ENCODE measurements around the gene SUMO4. TPM values are rescaled to one million over a fixed set of nuclear protein-coding genes. Genes with fewer than 3 reads are reported as not detected.
A peak's percentile ranks its signal among the peaks of the same experiment; 100 is the strongest.
"Not testable (repeated sequence)": the region's sequence is repeated elsewhere in the genome, so short reads cannot be mapped to it uniquely, and the experiment has no call there.

Gene SUMO4
- total and polyA plus RNA-seq, 4 donors: 0.65 to 5.8 (median 3.4) TPM

DNA sequence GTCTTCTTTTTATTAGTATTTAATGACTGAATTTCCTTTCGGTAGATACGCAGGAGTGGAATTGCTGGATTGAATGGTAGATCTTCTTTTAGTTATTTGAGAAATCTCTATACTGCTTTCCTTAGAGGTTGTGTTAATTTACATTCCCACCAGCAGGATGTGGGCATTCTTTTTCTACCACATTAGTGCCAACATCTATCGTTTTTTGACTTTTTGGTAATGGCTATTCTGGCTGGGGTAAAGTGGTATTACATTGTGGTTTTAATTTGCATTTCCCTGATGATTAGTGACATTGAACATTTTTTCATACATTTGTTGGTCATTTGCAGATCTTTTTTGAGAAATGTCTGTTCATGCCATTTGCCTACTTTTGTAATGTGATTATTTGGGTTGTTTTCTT is 37.1 kb downstream of the SUMO4 start:
- Histone ChIP-seq H3K36me3 (ENCODE audit: control insufficient read depth, insufficient read depth, low read length) (no peaks in the 10 kb centered on the region), H3K27ac (ENCODE audit: low read depth, low read length) (no peak overlapping the region), H3K4me1 (ENCODE audit: control insufficient read depth, insufficient read depth, low read length) (peaks cover 6% of the 10 kb centered on the region), H3K9me3 (ENCODE audit: control insufficient read depth, insufficient read depth, low read length) (no peaks in the 10 kb centered on the region), H3K4me3 (ENCODE audit: low read depth, low read length) (no peak overlapping the region), H3K27me3 (ENCODE audit: control insufficient read depth, insufficient read depth, low read length) (no peaks in the 10 kb centered on the region)
- no peak for DNase-seq (ENCODE audit: low read depth in 4 of 6, low spot score in 6 of 6)
- no CpG with 5 or more reads among the region's 3 CpGs for whole genome bisulfite sequencing (ENCODE audit: insufficient coverage)

DNA sequence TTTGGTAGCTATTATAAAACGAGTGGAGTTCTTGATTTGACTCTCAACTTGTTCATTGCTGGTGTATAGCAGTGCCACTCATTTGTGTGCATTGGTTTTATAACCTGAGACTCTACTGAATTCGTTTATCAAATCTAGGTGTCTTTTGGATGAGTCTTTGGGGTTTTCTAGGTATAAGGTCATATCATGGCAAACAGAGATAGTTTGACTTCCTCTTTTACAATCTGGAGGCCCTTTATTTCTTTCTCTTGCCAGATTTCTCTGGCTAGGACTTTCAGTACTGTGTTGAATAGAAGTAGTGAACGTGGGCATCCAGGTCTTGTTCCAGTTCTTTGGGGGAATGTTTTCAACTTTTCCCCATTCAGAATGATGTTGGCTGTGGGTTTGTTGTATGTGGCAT is 38.8 kb downstream of the SUMO4 start:
- no peak for DNase-seq (ENCODE audit: low read depth in 4 of 6, low spot score in 6 of 6)
- 100% methylated on average over 1 of the region's 3 CpGs for WGBS (ENCODE audit: insufficient coverage)
- Histone ChIP-seq H3K36me3 (ENCODE audit: control insufficient read depth, insufficient read depth, low read length) (no peaks in the 10 kb centered on the region), H3K27me3 (ENCODE audit: control insufficient read depth, insufficient read depth, low read length) (no peaks in the 10 kb centered on the region), H3K4me3 (ENCODE audit: low read depth, low read length) (no peak overlapping the region), H3K27ac (ENCODE audit: low read depth, low read length) (no peak overlapping the region), H3K9me3 (ENCODE audit: control insufficient read depth, insufficient read depth, low read length) (no peaks in the 10 kb centered on the region), H3K4me1 (ENCODE audit: control insufficient read depth, insufficient read depth, low read length) (peaks cover 13% of the 10 kb centered on the region)

DNA sequence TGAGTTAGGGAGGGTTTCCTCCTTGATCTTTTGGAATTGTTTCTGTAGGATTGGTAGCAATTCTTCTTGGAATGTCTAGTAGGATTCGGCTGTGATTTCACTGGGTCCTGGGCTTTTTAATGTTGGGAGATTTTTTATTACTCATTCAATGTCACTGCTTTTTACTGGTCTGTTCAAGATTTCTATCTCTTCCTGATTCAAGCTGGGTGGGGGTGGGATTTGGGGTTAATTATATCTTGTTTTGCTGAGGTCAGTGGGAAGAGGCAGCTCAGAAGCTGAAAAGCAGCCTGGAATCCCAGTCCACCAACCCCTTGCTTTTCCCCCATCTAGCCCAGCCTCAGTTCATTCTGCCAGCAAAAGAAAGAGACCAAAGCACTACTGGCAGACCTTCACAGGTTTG is 39.6 kb downstream of the SUMO4 start:
- Histone ChIP-seq H3K27me3 (ENCODE audit: control insufficient read depth, insufficient read depth, low read length) (no peaks in the 10 kb centered on the region), H3K36me3 (ENCODE audit: control insufficient read depth, insufficient read depth, low read length) (no peaks in the 10 kb centered on the region), H3K4me1 (ENCODE audit: control insufficient read depth, insufficient read depth, low read length) (peaks cover 13% of the 10 kb centered on the region), H3K9me3 (ENCODE audit: control insufficient read depth, insufficient read depth, low read length) (no peaks in the 10 kb centered on the region), H3K4me3 (ENCODE audit: low read depth, low read length) (no peak overlapping the region), H3K27ac (ENCODE audit: low read depth, low read length) (no peak overlapping the region)
- no CpG with 5 or more reads among the region's 1 CpG for WGBS (ENCODE audit: insufficient coverage)
- DNase-seq (ENCODE audit: low read depth in 4 of 6, low spot score in 6 of 6): no peak

DNA sequence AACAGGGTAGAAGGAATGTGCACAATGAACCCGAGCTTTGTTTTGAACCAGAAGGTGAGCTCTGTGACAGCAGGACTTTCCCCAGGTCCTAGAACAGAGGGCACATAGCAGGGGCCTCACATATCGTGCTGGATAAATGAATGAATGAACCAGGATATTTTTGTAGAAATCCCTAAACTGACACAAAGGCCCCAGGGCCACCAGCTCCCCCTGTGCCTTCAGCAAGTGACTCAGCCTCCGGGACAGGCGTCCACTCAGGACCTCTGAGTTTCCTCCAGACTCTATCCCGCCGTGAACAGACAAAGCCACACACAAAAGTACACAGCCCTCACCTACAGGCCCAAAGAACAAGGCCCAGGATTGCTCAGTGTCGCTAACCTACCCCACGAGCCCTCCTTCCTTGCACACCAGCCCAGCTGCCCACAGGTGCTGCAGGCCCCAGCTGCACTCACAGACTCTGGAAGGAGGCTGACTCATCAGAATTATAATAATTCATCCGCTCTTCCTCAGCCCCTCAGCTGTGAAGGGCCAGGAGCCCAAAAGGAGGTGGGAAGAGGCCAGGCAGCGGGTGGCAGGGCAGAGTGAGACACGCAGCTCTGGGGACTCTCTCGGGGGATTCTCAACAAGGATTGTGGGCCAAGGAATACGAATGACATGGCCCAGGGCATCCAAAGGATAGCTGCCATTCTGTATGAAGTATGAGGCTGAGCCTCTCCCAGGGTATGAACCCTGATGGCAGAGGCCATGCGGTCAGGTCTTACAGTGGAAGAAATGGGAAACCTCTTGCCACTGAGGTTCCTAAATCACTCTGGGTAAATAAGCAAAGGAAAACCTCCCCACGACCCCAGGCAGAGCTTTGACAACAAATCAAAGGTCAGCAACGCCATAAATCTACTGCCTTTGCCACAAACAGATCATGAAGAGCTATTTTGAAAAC is 40.9 kb downstream of the SUMO4 start:
- WGBS (ENCODE audit: insufficient coverage): 65% methylated on average over 14 of the region's 16 CpGs
- Histone ChIP-seq H3K4me3 (ENCODE audit: low read depth, low read length) (no peak overlapping the region), H3K27me3 (ENCODE audit: control insufficient read depth, insufficient read depth, low read length) (no peaks in the 10 kb centered on the region), H3K27ac (ENCODE audit: low read depth, low read length) (no peak overlapping the region), H3K9me3 (ENCODE audit: control insufficient read depth, insufficient read depth, low read length) (no peaks in the 10 kb centered on the region), H3K36me3 (ENCODE audit: control insufficient read depth, insufficient read depth, low read length) (no peaks in the 10 kb centered on the region), H3K4me1 (ENCODE audit: control insufficient read depth, insufficient read depth, low read length) (peaks cover 13% of the 10 kb centered on the region)
- no peak for DNase-seq (ENCODE audit: low read depth in 4 of 6, low spot score in 6 of 6)

DNA sequence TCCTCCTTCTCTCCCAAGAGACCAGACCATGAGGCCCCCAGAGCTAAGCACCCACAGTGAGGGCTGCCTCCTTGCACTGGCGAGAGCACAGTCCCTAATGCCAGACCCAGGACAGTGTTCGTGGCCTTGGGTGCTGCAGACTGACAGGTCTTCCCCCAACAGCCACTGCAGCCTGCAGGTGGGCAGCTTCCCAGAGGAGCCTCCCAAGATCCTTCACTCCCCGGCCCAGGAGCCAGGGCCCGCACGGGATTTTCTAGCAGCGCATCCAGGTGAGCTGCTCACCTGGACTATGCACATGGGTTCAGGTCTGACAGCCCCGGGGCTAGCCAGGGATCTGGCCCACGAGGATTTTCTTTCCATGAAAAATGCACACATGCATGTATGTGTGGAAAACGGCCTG is 41.7 kb downstream of the SUMO4 start:
- Histone ChIP-seq H3K4me3 (ENCODE audit: low read depth, low read length) (no peak overlapping the region), H3K27ac (ENCODE audit: low read depth, low read length) (no peak overlapping the region), H3K36me3 (ENCODE audit: control insufficient read depth, insufficient read depth, low read length) (no peaks in the 10 kb centered on the region), H3K27me3 (ENCODE audit: control insufficient read depth, insufficient read depth, low read length) (no peaks in the 10 kb centered on the region), H3K4me1 (ENCODE audit: control insufficient read depth, insufficient read depth, low read length) (peaks cover 13% of the 10 kb centered on the region), H3K9me3 (ENCODE audit: control insufficient read depth, insufficient read depth, low read length) (no peaks in the 10 kb centered on the region)
- 89% methylated on average over 8 of the region's 9 CpGs for WGBS (ENCODE audit: insufficient coverage)
- no peak for DNase-seq (ENCODE audit: low read depth in 4 of 6, low spot score in 6 of 6)

DNA sequence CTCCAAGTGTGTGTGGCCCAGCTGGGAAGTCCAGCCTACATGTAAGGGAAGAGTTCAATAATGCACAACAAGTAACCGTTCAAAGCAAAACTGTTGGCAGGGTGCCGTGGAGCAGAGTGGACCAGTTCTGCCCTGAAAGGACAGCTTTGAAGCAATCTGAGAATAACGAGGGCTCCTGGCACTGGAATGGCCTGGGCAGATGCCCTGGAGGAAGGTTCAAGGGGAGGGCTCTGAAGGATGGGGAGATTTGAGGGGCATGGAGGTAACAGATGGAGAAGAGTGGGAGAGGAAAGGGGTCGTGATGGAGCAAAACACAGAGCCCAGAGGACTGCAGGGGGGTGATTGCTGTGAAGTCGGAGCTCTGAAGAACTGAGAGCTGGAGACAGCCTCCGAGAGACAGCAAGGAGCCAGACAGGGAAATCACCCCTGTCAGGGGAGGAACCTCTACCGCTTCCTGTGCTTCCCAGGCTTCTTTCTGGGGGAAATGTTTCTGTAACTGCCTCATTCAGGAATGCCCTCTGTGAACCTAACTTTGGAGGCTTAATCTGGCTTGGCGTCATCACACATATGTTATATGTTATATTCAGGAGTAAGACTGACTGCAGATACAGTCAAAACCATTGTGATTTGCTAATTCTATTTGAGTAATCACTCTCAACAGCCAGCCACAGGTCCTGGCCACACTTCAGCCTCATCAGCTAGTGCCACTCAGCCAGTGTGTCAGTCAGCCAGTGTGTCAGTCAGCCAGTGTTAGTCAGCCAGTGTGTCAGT is 43.5 kb downstream of the SUMO4 start:
- no peaks in the 10 kb centered on the region for H3K36me3 ChIP-seq (ENCODE audit: control insufficient read depth, insufficient read depth, low read length)
- H3K4me3 ChIP-seq (ENCODE audit: low read depth, low read length): no peak overlapping the region
- peaks cover 17% of the 10 kb centered on the region for H3K4me1 ChIP-seq (ENCODE audit: control insufficient read depth, insufficient read depth, low read length)
- DNase-seq (ENCODE audit: low read depth in 4 of 6, low spot score in 6 of 6): peak in 1 of 6 donors; percentile 52
- no peaks in the 10 kb centered on the region for H3K27me3 ChIP-seq (ENCODE audit: control insufficient read depth, insufficient read depth, low read length)
- H3K9me3 ChIP-seq (ENCODE audit: control insufficient read depth, insufficient read depth, low read length): no peaks in the 10 kb centered on the region
- 50% methylated on average over 7 of the region's 8 CpGs for WGBS (ENCODE audit: insufficient coverage)
- no peak overlapping the region for H3K27ac ChIP-seq (ENCODE audit: low read depth, low read length)

DNA sequence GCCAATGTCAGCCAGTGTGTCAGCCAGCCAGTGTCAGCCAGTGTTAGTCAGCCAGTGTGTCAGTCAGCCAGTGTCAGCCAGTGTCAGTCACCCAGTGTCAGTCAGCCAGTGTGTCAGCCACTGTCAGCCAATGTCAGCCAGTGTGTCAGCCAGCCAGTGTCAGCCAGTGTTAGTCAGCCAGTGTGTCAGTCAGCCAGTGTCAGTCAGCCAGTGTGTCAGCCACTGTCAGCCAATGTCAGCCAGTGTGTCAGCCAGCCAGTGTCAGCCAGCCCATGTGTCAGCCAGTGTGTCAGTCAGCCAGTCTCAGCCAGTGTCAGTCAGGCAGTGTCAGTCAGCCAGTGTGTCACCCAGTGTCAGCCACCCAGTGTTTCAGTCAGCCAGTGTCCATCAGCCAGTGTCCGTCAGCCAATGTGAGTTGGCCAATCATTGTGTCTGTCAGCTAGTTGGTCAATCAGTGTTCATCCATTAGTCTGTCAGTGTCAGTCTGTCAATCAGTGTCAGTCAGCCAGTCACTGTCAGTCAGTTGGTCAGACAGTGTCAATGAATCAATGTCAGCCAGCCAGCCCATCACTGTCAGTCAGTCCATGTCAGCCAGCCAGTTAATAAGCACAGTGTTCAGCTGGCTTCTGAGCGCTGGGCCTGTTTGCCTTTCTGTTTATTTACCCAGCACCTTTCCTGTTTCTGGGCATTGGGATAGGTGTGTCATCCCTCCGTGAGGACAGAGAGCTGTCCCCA is 44.5 kb downstream of the SUMO4 start:
- H3K4me3 ChIP-seq (ENCODE audit: low read depth, low read length); H3K27ac ChIP-seq (ENCODE audit: low read depth, low read length); H3K36me3 ChIP-seq (ENCODE audit: control insufficient read depth, insufficient read depth, low read length); H3K27me3 ChIP-seq (ENCODE audit: control insufficient read depth, insufficient read depth, low read length); H3K9me3 ChIP-seq (ENCODE audit: control insufficient read depth, insufficient read depth, low read length); DNase-seq (ENCODE audit: low read depth in 4 of 6, low spot score in 6 of 6): not testable (repeated sequence)
- WGBS (ENCODE audit: insufficient coverage): 50% methylated on average over 2 of the region's 3 CpGs
- peaks cover 24% of the 10 kb centered on the region for H3K4me1 ChIP-seq (ENCODE audit: control insufficient read depth, insufficient read depth, low read length)

DNA sequence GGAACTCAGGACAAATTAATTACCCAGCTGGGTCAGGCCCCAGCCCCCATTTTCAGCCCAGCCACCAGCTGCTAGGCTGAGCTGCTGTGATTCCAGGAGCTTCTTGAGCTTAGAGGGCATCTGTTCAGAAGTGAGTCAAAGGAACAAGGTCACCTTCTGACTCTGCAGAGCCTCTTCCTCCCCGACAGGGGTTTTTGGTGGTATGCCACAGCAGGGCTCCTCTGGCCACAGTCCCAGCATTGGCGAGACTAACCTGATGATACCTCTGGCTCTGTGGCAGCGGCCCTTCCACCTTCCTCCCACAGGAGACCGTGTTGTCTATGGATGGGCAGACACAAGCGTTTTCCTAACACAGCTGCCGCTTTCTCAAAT is 45.0 kb downstream of the SUMO4 start:
- no peak overlapping the region for H3K27ac ChIP-seq (ENCODE audit: low read depth, low read length)
- no peaks in the 10 kb centered on the region for H3K27me3 ChIP-seq (ENCODE audit: control insufficient read depth, insufficient read depth, low read length)
- 91% methylated on average over 5 of the region's 6 CpGs for WGBS (ENCODE audit: insufficient coverage)
- no peak overlapping the region for H3K4me3 ChIP-seq (ENCODE audit: low read depth, low read length)
- DNase-seq (ENCODE audit: low read depth in 4 of 6, low spot score in 6 of 6): no peak
- H3K4me1 ChIP-seq (ENCODE audit: control insufficient read depth, insufficient read depth, low read length): peaks cover 24% of the 10 kb centered on the region
- H3K9me3 ChIP-seq (ENCODE audit: control insufficient read depth, insufficient read depth, low read length): no peaks in the 10 kb centered on the region
- no peaks in the 10 kb centered on the region for H3K36me3 ChIP-seq (ENCODE audit: control insufficient read depth, insufficient read depth, low read length)

DNA sequence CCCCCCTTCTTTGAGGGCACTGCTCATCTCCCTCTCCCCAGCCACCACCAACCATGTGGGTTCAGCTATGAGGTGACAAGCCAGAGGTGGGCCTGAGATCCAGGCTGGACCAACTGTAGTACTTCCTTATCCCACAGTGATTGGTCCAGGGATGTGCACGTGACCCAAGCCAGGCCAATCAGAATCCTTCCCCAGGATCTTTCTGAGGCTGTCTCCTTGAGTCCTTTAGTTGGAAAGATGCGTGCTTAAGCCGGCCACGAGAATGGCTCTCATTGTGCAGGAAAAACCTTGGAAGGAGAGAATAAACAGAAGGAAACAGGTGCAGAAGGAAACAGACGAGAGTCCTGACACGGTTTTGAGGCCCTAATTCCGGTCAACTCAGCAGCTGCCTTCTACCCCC is 45.5 kb downstream of the SUMO4 start:
- H3K4me3 ChIP-seq (ENCODE audit: low read depth, low read length): no peak overlapping the region
- H3K4me1 ChIP-seq (ENCODE audit: control insufficient read depth, insufficient read depth, low read length): peaks cover 29% of the 10 kb centered on the region
- H3K27ac ChIP-seq (ENCODE audit: low read depth, low read length): no peak overlapping the region
- DNase-seq (ENCODE audit: low read depth in 4 of 6, low spot score in 6 of 6): no peak
- no peaks in the 10 kb centered on the region for H3K36me3 ChIP-seq (ENCODE audit: control insufficient read depth, insufficient read depth, low read length)
- no peaks in the 10 kb centered on the region for H3K9me3 ChIP-seq (ENCODE audit: control insufficient read depth, insufficient read depth, low read length)
- peaks cover 4% of the 10 kb centered on the region for H3K27me3 ChIP-seq (ENCODE audit: control insufficient read depth, insufficient read depth, low read length)
- WGBS (ENCODE audit: insufficient coverage): 84% methylated on average over 7 of the region's 7 CpGs
